Endothelial cell of umbilical vein (primary cell): ENCODE results near the gene RET. TPM values are rescaled to one million over a fixed set of nuclear protein-coding genes. Genes with fewer than 3 reads are reported as not detected.

ENCODE experiments used
- BruUV-seq: library from RNA; stranded (reverse); fragments of 400-500 nt; replicated peaks from 2 replicates; lab custom pipeline; 2021; lab: Mats Ljungman, UMichigan
- CTCF ChIA-PET: fragments of 300-600, 350-600 bp; sonication (Branson Sonifier 250); formaldehyde crosslinking; loops from one replicate; lab custom pipeline; 2021; ENCODE audit warnings: antibody characterized with exemption, inconsistent platforms; lab: Charles Lee
- POLR2A ChIA-PET: fragments of 300-600, 350-600 bp; sonication (Branson Sonifier 250); formaldehyde crosslinking; loops from one replicate; lab custom pipeline; 2021; ENCODE audit warnings: antibody characterized with exemption, inconsistent platforms; lab: Charles Lee
- DNase-seq: peaks from one replicate; pipeline ENCODE4 v3.0.0-alpha.2; 2011; ENCODE audit warnings: low read depth, low spot score
- FAIRE-seq: peaks from 2 replicates; lab custom pipeline; 2011; peaks lifted over from hg19 to GRCh38; lab: Jason Lieb, UNC
- H2AFZ ChIP-seq: 2 replicates; pipeline ENCODE4 v1.6.0; 2012; ENCODE audit warnings: low read depth, low read length, control low read depth, inconsistent platforms
- H3K27ac ChIP-seq: 2 replicates; pipeline ENCODE4 v1.5.1; 2011; ENCODE audit warnings: low read depth, mild to moderate bottlenecking, control low read depth, low read length, moderate library complexity; ENCODE audit not compliant: insufficient read depth
- H3K27me3 ChIP-seq, 2 experiments: 2 replicates each; pipeline versions ENCODE4 v1.6.0 to v1.6.1; 2011; ENCODE audit warnings: low read length in 2 of 2, mixed read lengths in 1 of 2; ENCODE audit not compliant: control insufficient read depth in 2 of 2, insufficient read depth in 2 of 2
- H3K36me3 ChIP-seq, 2 experiments: 2 replicates in 1 of 2; 3 replicates in 1 of 2; pipeline ENCODE4 v1.5.1; 2011; ENCODE audit warnings: low read length in 2 of 2, mild to moderate bottlenecking in 1 of 2, moderate library complexity in 1 of 2; ENCODE audit not compliant: control insufficient read depth in 2 of 2, insufficient read depth in 2 of 2; ENCODE audit errors: extremely low read depth in 1 of 2
- H3K4me1 ChIP-seq: 3 replicates; pipeline ENCODE4 v1.5.1; 2011; ENCODE audit warnings: mild to moderate bottlenecking, low read length; ENCODE audit not compliant: control insufficient read depth, insufficient read depth; ENCODE audit errors: extremely low read depth
- H3K4me2 ChIP-seq: 2 replicates; pipeline ENCODE4 v1.6.1; 2011; ENCODE audit warnings: low read length, control low read depth, mixed read lengths; ENCODE audit not compliant: insufficient read depth
- H3K4me3 ChIP-seq, 3 experiments: fragments of 200-600 bp in 1 of 3; sonication (generic), shearing (Covaris generic) in 1 of 3; replicated peaks in 1 of 3; 2 replicates each; pipeline ENCODE4 v1.5.1; 2011 to 2016; ENCODE audit warnings: control low read depth in 3 of 3, low read length in 3 of 3, mild to moderate bottlenecking in 2 of 3, inconsistent platforms in 1 of 3, low read depth in 1 of 3, moderate library complexity in 1 of 3; ENCODE audit not compliant: insufficient read depth in 1 of 3
- H3K79me2 ChIP-seq: 2 replicates; pipeline ENCODE4 v1.6.0; 2012; ENCODE audit warnings: low read length, inconsistent platforms; ENCODE audit not compliant: control insufficient read depth, insufficient read depth
- H3K9ac ChIP-seq: replicated peaks from 2 replicates; pipeline ENCODE3; 2011; ENCODE audit warnings: low read length, control low read depth; ENCODE audit not compliant: insufficient read depth; ENCODE audit errors: extremely low read depth
- H3K9me1 ChIP-seq: replicated peaks from 3 replicates; pipeline ENCODE4 v1.6.0; 2011; ENCODE audit warnings: mild to moderate bottlenecking, low read length; ENCODE audit not compliant: control insufficient read depth, insufficient read depth; ENCODE audit errors: extremely low read depth
- H3K9me3 ChIP-seq: replicated peaks from 2 replicates; pipeline ENCODE4 v1.5.1; 2012; ENCODE audit warnings: low read length, inconsistent platforms; ENCODE audit not compliant: control insufficient read depth, insufficient read depth
- H4K20me1 ChIP-seq: replicated peaks from 2 replicates; pipeline ENCODE3; 2011; ENCODE audit warnings: mild to moderate bottlenecking, low read length; ENCODE audit not compliant: control insufficient read depth, insufficient read depth; ENCODE audit errors: extremely low read depth
- EZH2 ChIP-seq: IDR thresholded peaks from 2 replicates; pipeline ENCODE4 v1.6.1; 2012; ENCODE audit warnings: borderline replicate concordance, low read depth, mild to moderate bottlenecking, moderate library complexity, low read length, inconsistent platforms; ENCODE audit not compliant: severe bottlenecking
- FOS ChIP-seq: IDR thresholded peaks from 2 replicates; pipeline ENCODE4 v1.6.1; 2011; ENCODE audit warnings: mild to moderate bottlenecking, low read length, moderate library complexity, borderline replicate concordance; ENCODE audit not compliant: insufficient read depth
- GATA2 ChIP-seq: IDR thresholded peaks from 2 replicates; pipeline ENCODE4 v1.7.0; 2011; ENCODE audit warnings: low read depth, mild to moderate bottlenecking, moderate library complexity, mixed read lengths, low read length; ENCODE audit not compliant: insufficient read length, insufficient read depth
- JUN ChIP-seq: IDR thresholded peaks from 2 replicates; pipeline ENCODE4 v1.6.1; 2011; ENCODE audit warnings: borderline replicate concordance, low read depth; ENCODE audit not compliant: insufficient read length, insufficient read depth
- MAX ChIP-seq: IDR thresholded peaks from 2 replicates; pipeline ENCODE4 v1.6.1; 2011; ENCODE audit not compliant: insufficient read depth, insufficient read length
- MYC ChIP-seq: IDR thresholded peaks from one replicate; pipeline ENCODE4 v1.6.1; 2011; ENCODE audit warnings: mild to moderate bottlenecking, low read depth, low read length
- POLR2A ChIP-seq: IDR thresholded peaks from 2 replicates; pipeline ENCODE4 v1.6.1; 2012; ENCODE audit warnings: low read depth, mild to moderate bottlenecking, control low read depth, low read length
- POLR2AphosphoS5 ChIP-seq: IDR thresholded peaks from 2 replicates; pipeline ENCODE4 v1.6.1; 2012; ENCODE audit warnings: low read depth, mild to moderate bottlenecking, control low read depth, low read length, moderate library complexity; ENCODE audit not compliant: insufficient read depth
- dilution Hi-C: fragments of 300-500 bp; cut with MboI; formaldehyde crosslinking; loops from one replicate; pipeline ENCODE4 v1.15.0; 2019; ENCODE audit warnings: low sequenced_read_pairs; ENCODE audit not compliant: extremely low pct_ligation_motif_present
- intact Hi-C: fragments of 100-400 bp; cut with micrococcal nuclease; formaldehyde crosslinking; loops from one replicate; pipeline ENCODE4 v1.10.0; 2022
- polyA plus RNA-seq, 4 experiments: library from polyadenylated mRNA; depleted of rRNA in 3 of 4; stranded (reverse) in 3 of 4; unstranded in 1 of 4; fragments of >200 nt; gene quantifications; 2 replicates each; pipeline versions ENCODE4 v1.2.1 to v1.2.3, GENCODE V29; 2011 to 2012; ENCODE audit warnings: missing spikeins in 1 of 4
- total RNA-seq: library from RNA; stranded (reverse); gene quantifications from 2 replicates; pipeline ENCODE4 v1.2.3, GENCODE V29; 2021
- TF ChIP-seq, protein P1 (sequence below), 2 donors: IDR thresholded peaks; 1 replicate in 1 of 2; 2 replicates in 1 of 2; pipeline ENCODE4 v1.5.1; 2011; ENCODE audit warnings: low read length in 2 of 2, mild to moderate bottlenecking in 2 of 2, moderate library complexity in 2 of 2, control low read depth in 1 of 2, inconsistent platforms in 1 of 2, low read depth in 1 of 2; ENCODE audit not compliant: insufficient read depth in 1 of 2; ENCODE audit errors: extremely low read depth in 1 of 2

RET gene
- total and polyA plus RNA-seq, 2 donors (not counting 3 experiments of a cell fraction or from before 2014, with no cell fraction given) = 0.04 to 0.22 TPM

- H3K9me3 ChIP-seq = no peaks in the 10 kb centered on the region
- no peak for TF ChIP-seq MAX
- TF ChIP-seq MYC = no peak
- TF ChIP-seq FOS = no peak
- TF ChIP-seq, protein P1, sequence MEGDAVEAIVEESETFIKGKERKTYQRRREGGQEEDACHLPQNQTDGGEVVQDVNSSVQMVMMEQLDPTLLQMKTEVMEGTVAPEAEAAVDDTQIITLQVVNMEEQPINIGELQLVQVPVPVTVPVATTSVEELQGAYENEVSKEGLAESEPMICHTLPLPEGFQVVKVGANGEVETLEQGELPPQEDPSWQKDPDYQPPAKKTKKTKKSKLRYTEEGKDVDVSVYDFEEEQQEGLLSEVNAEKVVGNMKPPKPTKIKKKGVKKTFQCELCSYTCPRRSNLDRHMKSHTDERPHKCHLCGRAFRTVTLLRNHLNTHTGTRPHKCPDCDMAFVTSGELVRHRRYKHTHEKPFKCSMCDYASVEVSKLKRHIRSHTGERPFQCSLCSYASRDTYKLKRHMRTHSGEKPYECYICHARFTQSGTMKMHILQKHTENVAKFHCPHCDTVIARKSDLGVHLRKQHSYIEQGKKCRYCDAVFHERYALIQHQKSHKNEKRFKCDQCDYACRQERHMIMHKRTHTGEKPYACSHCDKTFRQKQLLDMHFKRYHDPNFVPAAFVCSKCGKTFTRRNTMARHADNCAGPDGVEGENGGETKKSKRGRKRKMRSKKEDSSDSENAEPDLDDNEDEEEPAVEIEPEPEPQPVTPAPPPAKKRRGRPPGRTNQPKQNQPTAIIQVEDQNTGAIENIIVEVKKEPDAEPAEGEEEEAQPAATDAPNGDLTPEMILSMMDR (IDR thresholded peaks at IDR 0.05; ENCODE audit: extremely low read depth in 1 of 2, insufficient read depth in 1 of 2, low read depth in 1 of 2, low read length in 2 of 2) = no peak
- no peak for TF ChIP-seq POLR2AphosphoS5
- no peak for TF ChIP-seq JUN
- no peak for TF ChIP-seq POLR2A
- TF ChIP-seq EZH2 = no peak
- no peak for TF ChIP-seq GATA2
- no peaks in the 10 kb centered on the region for H3K27me3 ChIP-seq
- H3K4me1 ChIP-seq = no peaks in the 10 kb centered on the region
- dilution Hi-C loops = no loop called here
- H2AFZ ChIP-seq = no peak overlapping the region
- BruUV-seq = no TSS peak
- ChIA-PET POLR2A (no interaction called here), CTCF (no interaction called here)
- H3K4me3 ChIP-seq = no peak overlapping the region
- DNase-seq (no peak), FAIRE-seq (no peak)
- H3K9ac ChIP-seq = no peak overlapping the region
- H3K4me2 ChIP-seq = no peak overlapping the region
- no peaks in the 10 kb centered on the region for H3K36me3 ChIP-seq
- H4K20me1 ChIP-seq = no peaks in the 10 kb centered on the region
- intact Hi-C loops = no loop called here
- H3K79me2 ChIP-seq = no peaks in the 10 kb centered on the region
- no peaks in the 10 kb centered on the region for H3K9me1 ChIP-seq
- H3K27ac ChIP-seq = no peak overlapping the region
These were observed 28.4 kb upstream of the RET start for GRCh38 chr10:43048301-43049051.
